ENCODE measurements around the gene SULT1E1.

SULT1E1 gene

DNA sequence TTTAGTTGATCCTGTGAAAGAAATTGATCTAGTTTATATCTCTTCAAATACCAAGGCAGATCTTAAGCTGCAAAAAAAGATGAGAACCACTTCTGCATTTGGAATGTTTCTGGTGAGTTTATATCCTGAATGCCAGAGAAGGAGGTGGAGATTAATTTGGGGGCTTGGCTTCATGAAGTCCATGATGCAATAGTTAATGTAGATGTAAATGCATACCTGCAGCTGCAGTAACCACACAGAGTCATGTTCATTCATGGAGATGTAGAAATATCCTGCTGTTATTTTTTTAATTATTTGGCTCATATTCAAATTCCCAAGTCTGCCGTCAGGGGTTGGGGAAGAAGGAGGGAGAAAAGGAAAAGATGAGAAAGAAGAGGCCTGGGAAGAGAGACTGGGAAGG is at the start of gene SULT1E1:
Gene SULT1E1, minus strand, starts transcription at position 94 of the 400 bp plus-strand sequence. CDS start 2,501 bp downstream, outside the sequence.
- TF ChIP-seq JUND (IDR thresholded peaks at IDR 0.05; ENCODE audit: low read depth): no peak
- DNase-seq (ENCODE audit: low read depth in 1 of 2, low spot score in 1 of 2): no peak
- in situ Hi-C loops (cut with HindIII; ENCODE audit: low pct_unique_long_range_greater_than_20kb, low sequenced_read_pairs): no loop called here

DNA sequence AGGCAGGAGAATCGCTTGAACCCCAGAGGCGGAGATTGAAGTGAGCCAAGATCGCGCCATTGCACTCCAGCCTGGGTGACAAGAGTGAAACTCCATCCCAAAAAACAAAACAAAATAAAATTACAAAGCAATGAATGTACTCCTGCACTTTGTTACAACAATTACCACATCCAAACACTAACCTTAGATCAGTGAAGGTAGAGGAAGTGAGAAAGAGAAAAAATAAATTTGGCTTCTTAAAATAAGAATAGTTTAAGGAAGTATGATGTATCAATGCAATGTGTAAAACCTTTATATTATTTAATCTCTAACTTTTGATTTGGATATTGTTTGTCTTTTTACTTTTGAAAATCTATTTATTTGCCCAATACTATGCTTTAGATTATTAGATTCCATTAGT is 49.2 kb upstream of the SULT1E1 start:
- TF ChIP-seq JUND (IDR thresholded peaks at IDR 0.05; ENCODE audit: low read depth): no peak
- DNase-seq (ENCODE audit: low read depth in 1 of 2, low spot score in 1 of 2): no peak
- in situ Hi-C loops (cut with HindIII; ENCODE audit: low pct_unique_long_range_greater_than_20kb, low sequenced_read_pairs): no loop called here

GRCh38 chr4:69907151-69907550 is 47.2 kb upstream of the SULT1E1 start:
- no peak for TF ChIP-seq JUND (IDR thresholded peaks at IDR 0.05; ENCODE audit: low read depth)
- DNase-seq (ENCODE audit: low read depth in 1 of 2, low spot score in 1 of 2): no peak
- in situ Hi-C loops (cut with HindIII; ENCODE audit: low pct_unique_long_range_greater_than_20kb, low sequenced_read_pairs): no loop called here

GRCh38 chr4:69896530-69897116 is 36.7 kb upstream of the SULT1E1 start:
- TF ChIP-seq JUND (IDR thresholded peaks at IDR 0.05; ENCODE audit: low read depth): no peak
- in situ Hi-C loops (cut with HindIII; ENCODE audit: low pct_unique_long_range_greater_than_20kb, low sequenced_read_pairs): no loop called here
- DNase-seq (ENCODE audit: low read depth in 1 of 2, low spot score in 1 of 2): peak in 1 of 2 experiments; percentile 30

GRCh38 chr4:69894721-69895120 is 34.8 kb upstream of the SULT1E1 start:
- in situ Hi-C loops (cut with HindIII; ENCODE audit: low pct_unique_long_range_greater_than_20kb, low sequenced_read_pairs): no loop called here
- DNase-seq (ENCODE audit: low read depth in 1 of 2, low spot score in 1 of 2): no peak
- TF ChIP-seq JUND (IDR thresholded peaks at IDR 0.05; ENCODE audit: low read depth): no peak

DNA sequence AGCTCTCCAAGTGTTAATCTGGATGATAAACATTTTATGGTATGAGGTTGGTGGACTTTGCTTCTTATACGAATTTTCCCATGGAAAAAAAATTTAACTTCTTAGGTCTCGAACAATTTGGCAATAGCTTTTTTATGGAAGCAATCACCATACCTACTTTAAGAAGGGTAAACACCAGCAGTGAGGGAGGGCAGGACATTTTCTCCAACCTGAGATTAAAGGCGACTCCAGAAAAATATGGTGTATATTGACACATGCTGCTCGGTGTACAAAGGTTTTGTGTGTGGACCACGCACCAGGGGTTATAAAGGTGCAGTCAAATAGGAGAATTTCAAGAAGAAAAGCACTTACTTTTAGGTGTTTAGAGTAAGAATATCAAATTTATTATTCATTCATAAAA is 34.2 kb upstream of the SULT1E1 start:
- no peak for DNase-seq (ENCODE audit: low read depth in 1 of 2, low spot score in 1 of 2)
- in situ Hi-C loops (cut with HindIII; ENCODE audit: low pct_unique_long_range_greater_than_20kb, low sequenced_read_pairs): no loop called here
- no peak for TF ChIP-seq JUND (IDR thresholded peaks at IDR 0.05; ENCODE audit: low read depth)

- no peak for TF ChIP-seq JUND (IDR thresholded peaks at IDR 0.05; ENCODE audit: low read depth)
- in situ Hi-C loops (cut with HindIII; ENCODE audit: low pct_unique_long_range_greater_than_20kb, low sequenced_read_pairs): no loop called here
- DNase-seq (ENCODE audit: low read depth in 1 of 2, low spot score in 1 of 2): no peak
Measured at GRCh38 chr4:69888336-69888735, 28.4 kb upstream of the SULT1E1 start.

GRCh38 chr4:69882150-69882549 is 22.2 kb upstream of the SULT1E1 start:
- in situ Hi-C loops (cut with HindIII; ENCODE audit: low pct_unique_long_range_greater_than_20kb, low sequenced_read_pairs): no loop called here

DNA sequence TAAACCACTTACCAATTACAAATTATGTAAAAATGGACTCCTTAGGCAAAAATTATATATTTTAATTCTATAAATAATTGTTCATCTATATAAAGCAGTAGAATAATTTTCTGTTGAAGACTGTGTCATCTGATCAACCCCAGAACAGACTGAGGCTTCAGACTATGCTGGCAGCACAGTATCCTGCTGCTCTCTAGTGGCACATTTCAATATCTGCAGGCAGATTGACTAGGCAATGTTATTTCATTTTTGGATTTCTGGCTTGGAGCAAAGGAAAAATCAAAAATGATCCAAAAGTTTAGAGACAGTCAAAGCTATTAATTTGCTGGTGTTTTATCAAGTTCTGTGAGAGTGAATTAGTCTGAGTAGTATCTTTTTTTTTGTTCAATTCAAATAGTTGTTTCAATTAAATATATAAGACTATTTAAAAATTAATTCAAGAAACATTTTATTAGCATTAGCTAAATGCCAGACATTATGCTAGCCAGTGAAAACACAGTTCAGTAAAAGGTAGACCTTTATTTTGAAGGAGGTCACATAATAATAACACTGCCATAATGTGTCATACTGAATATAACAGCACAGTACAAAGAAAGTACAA is 21.3 kb upstream of the SULT1E1 start:
- in situ Hi-C loops (cut with HindIII; ENCODE audit: low pct_unique_long_range_greater_than_20kb, low sequenced_read_pairs): no loop called here
- no peak for TF ChIP-seq JUND (IDR thresholded peaks at IDR 0.05; ENCODE audit: low read depth)
- peak in 1 of 2 experiments; percentile 58 for DNase-seq (ENCODE audit: low read depth in 1 of 2, low spot score in 1 of 2)

More at GRCh38 chr4:69882150-69882549, 22.2 kb upstream of the SULT1E1 start:
- no peak for DNase-seq (ENCODE audit: low read depth in 1 of 2, low spot score in 1 of 2)
- no peak for TF ChIP-seq JUND (IDR thresholded peaks at IDR 0.05; ENCODE audit: low read depth)

DNA sequence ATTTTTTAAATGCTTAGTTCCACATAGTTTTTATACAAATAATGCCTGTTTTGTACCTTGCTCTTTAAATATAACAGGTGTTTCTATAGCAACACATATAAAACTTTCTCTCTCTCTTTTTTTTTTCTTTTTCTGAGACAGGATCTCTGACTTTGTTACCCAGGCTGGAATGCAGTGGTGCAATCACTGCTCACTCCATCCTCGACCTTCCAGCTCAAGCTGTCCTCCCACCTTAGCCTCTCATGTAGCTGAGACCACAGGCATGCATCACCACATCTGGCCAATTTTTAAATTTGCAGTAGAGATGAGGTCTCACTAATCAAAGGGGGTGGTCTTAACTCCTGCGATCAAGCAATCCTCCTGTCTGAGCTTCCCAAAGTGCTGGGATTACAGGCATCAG is 18.3 kb upstream of the SULT1E1 start:
- TF ChIP-seq JUND (IDR thresholded peaks at IDR 0.05; ENCODE audit: low read depth): no peak
- no peak for DNase-seq (ENCODE audit: low read depth in 1 of 2, low spot score in 1 of 2)
- in situ Hi-C loops (cut with HindIII; ENCODE audit: low pct_unique_long_range_greater_than_20kb, low sequenced_read_pairs): no loop called here

DNA sequence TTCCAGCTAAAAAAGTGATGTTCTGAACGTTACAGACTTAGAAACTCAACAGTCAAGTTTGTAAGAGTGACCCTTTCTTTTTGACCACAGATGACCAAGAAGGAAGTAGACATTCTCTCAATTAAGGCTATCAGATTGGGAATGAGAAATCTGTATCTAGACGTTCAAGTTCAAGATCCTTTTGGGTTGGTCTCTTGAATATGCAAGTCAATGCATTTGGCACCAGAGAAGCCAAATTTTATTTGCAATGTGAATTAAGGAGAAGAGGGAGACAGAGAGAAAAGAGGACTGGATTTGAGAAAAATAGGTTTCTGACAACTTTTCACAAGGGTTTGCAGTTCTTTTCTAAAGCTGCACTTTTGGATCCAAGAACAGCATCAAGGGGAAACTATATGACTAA is 17.5 kb upstream of the SULT1E1 start:
- no peak for TF ChIP-seq JUND (IDR thresholded peaks at IDR 0.05; ENCODE audit: low read depth)
- in situ Hi-C loops (cut with HindIII; ENCODE audit: low pct_unique_long_range_greater_than_20kb, low sequenced_read_pairs): no loop called here
- no peak for DNase-seq (ENCODE audit: low read depth in 1 of 2, low spot score in 1 of 2)

GRCh38 chr4:69876071-69876470 is 16.1 kb upstream of the SULT1E1 start:
- no peak for DNase-seq (ENCODE audit: low read depth in 1 of 2, low spot score in 1 of 2)
- no peak for TF ChIP-seq JUND (IDR thresholded peaks at IDR 0.05; ENCODE audit: low read depth)
- in situ Hi-C loops (cut with HindIII; ENCODE audit: low pct_unique_long_range_greater_than_20kb, low sequenced_read_pairs): no loop called here

DNA sequence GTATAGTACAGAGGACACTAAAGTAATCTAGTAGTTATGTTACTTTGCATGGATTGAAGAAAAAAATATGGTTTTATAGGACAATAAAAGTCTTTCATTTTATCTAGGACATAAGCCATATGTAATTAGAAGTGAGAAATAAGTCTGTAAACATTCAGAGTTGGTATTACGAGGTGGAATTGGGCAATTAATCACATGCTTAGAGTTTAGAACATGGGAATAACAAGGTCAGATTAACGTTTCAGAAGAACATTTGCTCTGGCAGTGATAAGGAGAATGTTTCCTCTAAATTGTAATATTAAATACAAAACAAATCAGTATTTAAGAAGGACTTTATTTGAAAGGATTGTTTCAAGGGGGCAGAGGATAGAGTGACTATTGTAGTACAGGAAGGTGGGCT is 15.6 kb upstream of the SULT1E1 start:
- in situ Hi-C loops (cut with HindIII; ENCODE audit: low pct_unique_long_range_greater_than_20kb, low sequenced_read_pairs): no loop called here
- no peak for TF ChIP-seq JUND (IDR thresholded peaks at IDR 0.05; ENCODE audit: low read depth)
- no peak for DNase-seq (ENCODE audit: low read depth in 1 of 2, low spot score in 1 of 2)

- in situ Hi-C loops (cut with HindIII; ENCODE audit: low pct_unique_long_range_greater_than_20kb, low sequenced_read_pairs): no loop called here
- no peak for TF ChIP-seq JUND (IDR thresholded peaks at IDR 0.05; ENCODE audit: low read depth)
- no peak for DNase-seq (ENCODE audit: low read depth in 1 of 2, low spot score in 1 of 2)
Measured at GRCh38 chr4:69874507-69874906, 14.6 kb upstream of the SULT1E1 start.
